HG03060 (cell line): ENCODE results near the gene PTH1R.

Source experiments
- ATAC-seq: cut with Tn5 transposase; IDR thresholded peaks from one replicate; pipeline ENCODE4 v1.9.1; 2021; ENCODE audit warnings: low read depth, moderate number of reproducible peaks; ENCODE audit not compliant: unreplicated experiment

PTH1R gene

DNA sequence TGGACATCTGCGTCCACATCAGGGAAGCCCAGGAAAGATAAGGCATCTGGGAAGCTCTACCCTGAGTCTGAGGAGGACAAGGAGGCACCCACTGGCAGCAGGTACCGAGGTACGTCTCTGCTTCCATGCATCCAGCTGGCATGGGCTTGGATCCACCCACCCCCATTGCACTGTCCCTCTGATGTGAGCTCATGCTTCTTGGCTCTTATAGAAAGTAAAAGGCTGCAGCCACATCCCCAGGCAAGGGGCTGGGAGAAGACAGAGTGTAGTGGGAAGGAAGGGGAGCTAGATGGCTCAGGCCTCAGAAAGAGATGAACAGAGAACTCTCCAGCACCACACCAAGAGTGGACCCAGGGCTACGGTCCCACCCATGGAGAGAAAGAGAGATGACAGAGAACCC, 18.2 kb downstream of the PTH1R start:
- ATAC-seq: no peak

- no peak for ATAC-seq
Measured at GRCh38 chr3:46896386-46896785, 18.9 kb downstream of the PTH1R start.

GRCh38 chr3:46897031-46897430, 19.5 kb downstream of the PTH1R start:
- ATAC-seq: no peak

DNA sequence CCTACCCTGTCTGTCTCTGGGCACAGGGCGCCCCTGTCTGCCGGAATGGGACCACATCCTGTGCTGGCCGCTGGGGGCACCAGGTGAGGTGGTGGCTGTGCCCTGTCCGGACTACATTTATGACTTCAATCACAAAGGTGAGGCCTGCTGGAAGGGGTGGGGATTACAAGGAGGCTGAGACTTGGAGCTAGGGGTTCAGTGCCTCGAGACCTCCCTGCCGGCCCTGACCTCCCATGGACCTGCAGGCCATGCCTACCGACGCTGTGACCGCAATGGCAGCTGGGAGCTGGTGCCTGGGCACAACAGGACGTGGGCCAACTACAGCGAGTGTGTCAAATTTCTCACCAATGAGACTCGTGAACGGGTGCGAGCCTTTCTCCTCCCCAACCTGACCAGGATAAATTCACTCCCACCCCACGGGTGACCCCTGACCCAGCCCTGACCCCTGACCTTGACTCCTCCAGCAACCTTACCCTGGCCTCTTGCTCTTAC, 20.4 kb downstream of the PTH1R start:
- ATAC-seq: no peak

DNA sequence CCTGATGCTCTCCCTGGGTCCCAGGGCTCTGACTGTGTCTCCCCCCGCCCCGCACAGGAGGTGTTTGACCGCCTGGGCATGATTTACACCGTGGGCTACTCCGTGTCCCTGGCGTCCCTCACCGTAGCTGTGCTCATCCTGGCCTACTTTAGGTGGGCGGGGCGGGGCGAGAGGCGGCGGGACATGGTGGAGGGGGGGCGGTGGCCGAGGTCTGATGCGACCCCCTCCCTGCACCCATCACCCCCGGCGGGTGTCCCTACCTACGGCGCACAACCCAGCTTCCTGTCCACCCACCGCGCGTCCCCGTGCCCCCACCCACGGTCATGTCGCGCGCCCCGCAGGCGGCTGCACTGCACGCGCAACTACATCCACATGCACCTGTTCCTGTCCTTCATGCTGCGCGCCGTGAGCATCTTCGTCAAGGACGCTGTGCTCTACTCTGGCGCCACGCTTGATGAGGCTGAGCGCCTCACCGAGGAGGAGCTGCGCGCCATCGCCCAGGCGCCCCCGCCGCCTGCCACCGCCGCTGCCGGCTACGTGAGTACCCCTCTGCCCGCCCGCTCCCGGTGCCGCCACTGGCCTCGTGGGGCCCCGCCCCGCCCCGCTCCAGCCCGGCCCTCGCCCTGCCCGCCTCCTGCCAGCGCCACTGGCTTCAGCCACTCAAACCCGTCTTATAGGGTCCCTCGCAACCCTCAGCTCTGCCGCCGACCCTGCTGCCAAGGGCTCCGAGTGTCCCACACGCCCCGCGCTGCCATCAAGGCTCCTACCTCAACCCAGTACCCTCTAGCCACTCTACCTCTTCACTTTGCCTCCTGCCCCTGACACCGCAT, 21.0 kb downstream of the PTH1R start:
- ATAC-seq: no peak

GRCh38 chr3:46899151-46900006, 21.9 kb downstream of the PTH1R start:
- ATAC-seq: no peak

DNA sequence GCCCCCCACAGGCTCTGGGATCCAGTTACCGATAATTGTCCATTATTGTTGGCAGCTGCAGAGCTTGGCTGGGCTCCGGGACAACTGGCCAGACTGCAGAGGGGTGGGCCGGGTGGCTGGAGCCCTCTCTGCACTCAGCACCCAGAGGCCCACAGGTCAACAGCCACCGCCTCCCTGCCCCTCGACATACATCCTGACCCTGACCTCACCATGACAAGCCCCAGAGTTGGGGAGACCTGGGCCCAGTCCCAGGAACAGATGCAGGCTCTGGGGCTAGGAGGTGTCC, 22.4 kb downstream of the PTH1R start:
- no peak for ATAC-seq

GRCh38 chr3:46900356-46900755, 22.8 kb downstream of the PTH1R start:
- ATAC-seq: no peak

DNA sequence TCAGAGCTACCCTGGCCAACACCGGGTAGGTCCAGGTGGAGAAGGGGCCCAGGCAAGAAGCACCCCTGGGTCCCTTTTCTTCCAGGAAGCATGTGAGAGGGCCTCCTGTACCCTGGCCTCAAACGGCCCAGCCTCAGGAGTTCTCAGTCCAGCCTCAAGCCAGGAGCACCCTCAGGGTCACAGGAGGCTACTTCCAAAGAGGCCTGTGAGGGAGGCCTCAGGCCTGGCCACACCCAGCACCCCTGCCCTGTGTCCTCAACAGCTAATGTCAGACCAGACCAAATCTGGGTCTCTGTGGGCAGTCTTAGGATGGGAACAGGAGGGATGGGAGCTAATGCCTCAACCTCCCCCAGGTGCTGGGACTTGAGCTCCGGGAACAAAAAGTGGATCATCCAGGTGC, 23.5 kb downstream of the PTH1R start:
- no peak for ATAC-seq

GRCh38 chr3:46901591-46902187, 24.2 kb downstream of the PTH1R start:
- ATAC-seq: no peak

DNA sequence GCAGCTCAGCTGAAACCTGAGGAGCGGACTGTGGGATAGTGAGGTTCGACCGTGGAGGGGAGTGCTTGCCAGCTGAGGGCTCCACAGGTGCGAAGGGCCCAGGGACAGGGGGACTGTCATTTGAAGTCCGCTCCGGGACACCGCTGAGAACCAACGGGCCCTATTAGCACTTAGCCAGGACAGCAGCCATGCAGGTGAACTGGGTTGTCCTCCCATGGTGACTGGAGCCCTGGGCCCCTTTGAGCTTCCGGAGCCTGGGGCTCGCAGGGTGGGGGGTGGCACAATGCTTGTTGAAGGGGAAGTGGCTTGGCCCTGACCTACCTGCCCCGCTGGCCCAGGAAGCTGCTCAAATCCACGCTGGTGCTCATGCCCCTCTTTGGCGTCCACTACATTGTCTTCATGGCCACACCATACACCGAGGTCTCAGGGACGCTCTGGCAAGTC, 24.7 kb downstream of the PTH1R start:
- ATAC-seq: no peak

DNA sequence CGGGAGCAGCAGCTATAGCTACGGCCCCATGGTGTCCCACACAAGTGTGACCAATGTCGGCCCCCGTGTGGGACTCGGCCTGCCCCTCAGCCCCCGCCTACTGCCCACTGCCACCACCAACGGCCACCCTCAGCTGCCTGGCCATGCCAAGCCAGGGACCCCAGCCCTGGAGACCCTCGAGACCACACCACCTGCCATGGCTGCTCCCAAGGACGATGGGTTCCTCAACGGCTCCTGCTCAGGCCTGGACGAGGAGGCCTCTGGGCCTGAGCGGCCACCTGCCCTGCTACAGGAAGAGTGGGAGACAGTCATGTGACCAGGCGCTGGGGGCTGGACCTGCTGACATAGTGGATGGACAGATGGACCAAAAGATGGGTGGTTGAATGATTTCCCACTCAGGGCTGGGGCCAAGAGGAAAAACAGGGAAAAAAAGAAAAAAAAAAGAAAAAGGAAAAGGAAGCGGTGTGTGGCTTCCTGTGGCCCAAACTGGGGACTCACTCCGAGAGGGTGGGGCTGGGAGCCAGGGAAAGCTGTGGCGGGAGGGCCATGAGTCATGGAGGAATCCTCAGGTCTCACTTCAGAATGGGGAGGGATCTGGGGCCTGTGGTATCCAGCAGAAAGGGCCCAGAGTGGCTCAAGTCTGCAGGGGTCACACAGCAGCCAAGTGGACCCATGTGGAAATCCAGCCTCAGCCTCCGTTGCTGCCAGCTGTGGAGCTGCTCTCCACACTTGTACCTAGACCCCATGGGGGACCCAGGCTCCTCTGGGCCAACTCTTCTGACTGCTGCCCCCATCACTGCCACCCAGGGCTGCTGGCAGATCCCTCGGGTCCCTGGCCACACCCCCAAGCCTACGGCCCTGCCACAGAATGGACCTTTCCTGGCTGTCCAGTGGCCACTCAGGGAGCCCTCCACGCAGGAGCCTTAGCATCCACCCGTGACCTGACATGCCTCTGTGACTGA, 26.1 kb downstream of the PTH1R start:
- no peak for ATAC-seq

DNA sequence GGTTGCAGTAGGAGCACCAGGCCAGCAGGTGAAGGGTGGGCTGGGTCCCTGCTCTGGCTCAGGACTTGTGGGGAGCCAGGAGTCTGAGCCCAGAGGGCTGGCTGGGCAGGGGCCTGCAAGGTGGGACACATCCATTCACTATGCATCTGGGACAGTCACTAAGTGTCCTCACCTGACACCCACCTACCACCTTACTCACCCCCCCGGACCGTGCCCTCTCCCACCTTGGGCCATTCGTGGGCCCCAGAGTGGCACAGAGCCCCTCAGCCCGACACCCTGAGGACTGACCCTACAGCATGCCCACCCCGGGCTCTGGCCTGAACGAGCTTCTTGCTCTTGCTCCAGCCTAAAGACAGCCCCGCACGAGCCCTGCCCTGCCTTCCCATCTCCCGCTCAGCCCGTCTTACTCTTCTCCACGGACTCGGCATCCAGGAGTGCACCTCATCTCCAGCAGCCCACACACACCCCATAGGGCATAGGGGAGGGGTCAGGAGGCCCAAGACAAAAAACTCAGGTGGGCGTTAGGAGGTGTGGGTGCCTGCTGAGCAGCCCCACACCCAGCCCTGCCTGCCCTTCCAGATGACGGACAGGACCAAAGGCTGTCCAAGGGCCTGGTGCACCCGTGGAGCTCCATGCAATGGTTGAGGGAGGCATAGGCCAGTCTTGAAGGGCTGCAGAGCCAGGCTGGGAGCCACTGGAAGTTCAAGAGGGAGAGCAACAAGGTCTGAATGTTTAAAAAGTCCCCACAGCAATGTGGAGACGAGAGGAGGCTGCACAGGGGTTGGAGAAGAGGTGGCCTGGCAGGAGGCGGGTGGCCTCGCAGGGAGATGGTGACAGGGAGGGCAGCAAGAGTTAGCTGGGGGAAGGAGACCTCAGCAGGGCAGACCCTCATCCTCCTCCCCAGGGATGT, 27.0 kb downstream of the PTH1R start:
- no peak for ATAC-seq

DNA sequence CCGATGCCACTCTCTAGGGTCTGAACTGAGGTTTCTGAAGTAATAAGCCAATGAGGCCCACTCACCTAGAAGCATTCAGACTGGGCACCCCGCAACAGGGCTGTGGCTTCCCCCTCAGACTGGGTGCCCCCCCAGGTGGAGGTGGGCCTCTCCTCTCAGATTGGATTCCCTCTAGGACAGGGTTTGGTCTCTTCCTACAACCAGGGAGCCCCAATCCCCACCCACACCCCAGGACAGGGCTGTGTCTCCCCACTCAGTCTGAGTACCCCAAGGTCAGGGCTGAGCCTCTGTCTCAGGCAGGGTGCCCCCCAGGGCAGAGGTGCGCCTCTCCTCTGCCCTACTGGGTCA, 27.7 kb downstream of the PTH1R start:
- ATAC-seq: no peak

GRCh38 chr3:46905661-46906451, 28.3 kb downstream of the PTH1R start:
- no peak for ATAC-seq

DNA sequence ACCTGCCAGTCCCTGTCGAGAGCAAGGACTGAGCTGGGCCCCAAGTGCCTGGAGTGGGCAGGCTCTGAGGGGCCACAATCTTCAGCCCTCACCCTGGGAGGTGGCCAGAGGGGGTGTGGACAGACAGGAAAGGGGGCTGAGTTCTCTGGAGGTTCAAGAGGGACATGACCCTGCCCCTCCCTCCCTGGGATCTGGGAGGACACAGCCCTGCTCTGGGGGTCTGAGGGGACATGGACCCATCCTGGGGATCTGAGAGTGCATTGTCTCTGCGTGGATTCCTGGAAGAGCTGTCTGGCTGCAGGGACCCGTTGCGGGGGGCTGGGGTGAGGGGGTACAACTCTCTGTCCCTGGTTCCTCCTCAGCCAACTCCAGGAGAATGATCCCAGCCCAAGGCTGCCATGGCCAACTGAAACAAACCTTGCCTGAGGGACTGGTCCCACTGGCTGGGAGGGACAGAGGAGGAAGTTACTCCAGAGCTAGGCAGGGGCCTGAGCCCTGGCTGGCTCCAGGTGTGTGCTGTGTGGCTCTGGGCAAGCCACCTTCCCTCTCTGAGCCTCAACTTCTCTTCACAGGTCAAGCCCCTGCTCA, 29.0 kb downstream of the PTH1R start:
- ATAC-seq: no peak

DNA sequence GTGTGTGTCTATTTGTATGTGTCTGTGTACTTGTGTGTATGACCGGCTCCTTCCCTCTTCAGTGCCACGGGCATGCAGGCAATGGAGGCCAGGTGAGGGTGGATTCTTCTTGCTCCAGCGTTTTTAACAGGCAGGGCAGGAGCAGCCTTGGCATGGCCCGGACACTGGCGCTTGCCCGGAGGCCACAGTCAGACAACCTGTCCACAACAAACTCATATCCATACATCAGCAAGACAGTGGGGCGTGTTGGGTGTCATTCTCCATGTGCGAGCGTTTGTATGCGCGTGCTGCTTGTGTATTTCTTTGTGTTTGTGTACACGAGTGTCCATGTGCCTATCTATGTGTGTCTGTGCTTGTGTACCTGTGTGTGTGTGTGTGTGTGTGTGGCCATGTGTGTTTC, 29.8 kb downstream of the PTH1R start:
- ATAC-seq: no peak

DNA sequence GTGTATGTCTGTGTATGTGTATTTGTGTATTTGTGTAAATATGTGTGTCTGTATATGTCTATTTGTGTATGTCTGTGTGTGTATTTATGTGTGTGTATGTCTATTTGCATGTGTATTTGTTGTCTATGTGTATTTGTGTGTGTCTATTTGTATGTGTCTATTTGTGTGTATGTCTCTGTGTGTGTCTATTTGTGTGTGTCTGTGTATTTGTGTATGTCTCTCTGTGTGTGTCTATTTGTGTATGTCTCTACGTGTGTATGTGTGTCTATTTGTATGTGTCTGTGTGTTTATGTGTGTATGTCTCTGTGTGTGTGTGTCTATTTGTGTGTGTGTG, 30.4 kb downstream of the PTH1R start:
- no peak for ATAC-seq
